Activated CD4-positive, CD25-positive, alpha-beta regulatory T cell treated with anti-CD3 and anti-CD28 coated beads, Interleukin-2, amount 50 U/mL, for 72 hours (primary cell): ENCODE data around the gene ALDH7A1.
"Not testable (repeated sequence)": the region's sequence is repeated elsewhere in the genome, so short reads cannot be mapped to it uniquely, and the experiment has no call there.

Experiments
- DNase-seq: peaks from one replicate; pipeline ENCODE4 v3.0.0; 2021

ALDH7A1 gene

GRCh38 chr5:126594748-126595485 lies at the start of gene ALDH7A1:
TSS of gene ALDH7A1 (minus strand) at chr5:126595219. CDS start at chr5:126595198, 21 bp downstream.
- no peak for DNase-seq

GRCh38 chr5:126641387-126641786 lies 46.4 kb upstream of the ALDH7A1 start:
- no peak for DNase-seq

GRCh38 chr5:126640866-126641265 lies 45.8 kb upstream of the ALDH7A1 start:
- DNase-seq: no peak

GRCh38 chr5:126636956-126637355 lies 41.9 kb upstream of the ALDH7A1 start:
- DNase-seq: no peak

- DNase-seq: no peak
Observed at GRCh38 chr5:126635585-126635984, 40.6 kb upstream of the ALDH7A1 start.

- no peak for DNase-seq
Observed at GRCh38 chr5:126633552-126633951, 38.5 kb upstream of the ALDH7A1 start.

- no peak for DNase-seq
Observed at GRCh38 chr5:126631920-126632319, 36.9 kb upstream of the ALDH7A1 start.

- no peak for DNase-seq
Observed at GRCh38 chr5:126628102-126628501, 33.1 kb upstream of the ALDH7A1 start.

- no peak for DNase-seq
Observed at GRCh38 chr5:126624534-126624933, 29.5 kb upstream of the ALDH7A1 start.

GRCh38 chr5:126619781-126620180 lies 24.8 kb upstream of the ALDH7A1 start:
- no peak for DNase-seq

GRCh38 chr5:126617603-126618002 lies 22.6 kb upstream of the ALDH7A1 start:
- not testable (repeated sequence) for DNase-seq

GRCh38 chr5:126615286-126615685 lies 20.3 kb upstream of the ALDH7A1 start:
- DNase-seq: no peak

GRCh38 chr5:126613941-126614592 lies 19.0 kb upstream of the ALDH7A1 start:
- DNase-seq: no peak

- no peak for DNase-seq
Observed at GRCh38 chr5:126610616-126611015, 15.6 kb upstream of the ALDH7A1 start.

GRCh38 chr5:126610160-126610559 lies 15.1 kb upstream of the ALDH7A1 start:
- no peak for DNase-seq

- DNase-seq: no peak
Observed at GRCh38 chr5:126605525-126605924, 10.5 kb upstream of the ALDH7A1 start.

GRCh38 chr5:126603402-126603991 lies 8.5 kb upstream of the ALDH7A1 start:
- DNase-seq: no peak

GRCh38 chr5:126600631-126601511 lies 5.9 kb upstream of the ALDH7A1 start, which contains the start of gene PHAX:
TSS of gene PHAX (plus strand) at chr5:126600947. CDS start at chr5:126600963, 16 bp downstream.
- DNase-seq: peak; percentile 81

GRCh38 chr5:126599971-126600630 lies 5.1 kb upstream of the ALDH7A1 start:
- DNase-seq: not testable (repeated sequence)

GRCh38 chr5:126599499-126599898 lies 4.5 kb upstream of the ALDH7A1 start:
- no peak for DNase-seq

GRCh38 chr5:126597156-126597555 lies 2.1 kb upstream of the ALDH7A1 start:
- DNase-seq: no peak

GRCh38 chr5:126595486-126596083 lies 566 bp upstream of the ALDH7A1 start:
- no peak for DNase-seq
